WTC11 (cell line): ENCODE data around the gene BLOC1S5. TPM values are rescaled to one million over a fixed set of nuclear protein-coding genes. Genes with fewer than 3 reads are reported as not detected.

Experiments
- ATAC-seq: fragments of 200-7000 bp; cut with Tn5 transposase; 2 replicates; pipeline ENCODE4 v1.10.0; 2021; ENCODE audit warnings: mild to moderate bottlenecking, moderate library complexity
- CTCF ChIA-PET: fragments of 300-600 bp; sonication (Branson Sonifier 250); formaldehyde crosslinking; loops from one replicate; lab custom pipeline; 2021; ENCODE audit warnings: antibody characterized with exemption; lab: Charles Lee
- POLR2A ChIA-PET: fragments of 350-600 bp; sonication (Branson Sonifier 250); formaldehyde crosslinking; loops from one replicate; lab custom pipeline; 2021; ENCODE audit warnings: antibody characterized with exemption; lab: Charles Lee
- DNase-seq: peaks from one replicate; pipeline ENCODE4 v3.0.0; 2021; ENCODE audit warnings: low spot score
- H3K27ac Mint-ChIP-seq: 2 replicates; pipeline ENCODE4 v1.8.0; 2021; ENCODE audit warnings: mixed read lengths
- H3K27me3 Mint-ChIP-seq: 2 replicates; pipeline ENCODE4 v1.8.0; 2021; ENCODE audit warnings: low read depth, mild to moderate bottlenecking, moderate library complexity, mixed read lengths
- H3K36me3 Mint-ChIP-seq: 2 replicates; pipeline ENCODE4 v1.8.0; 2021; ENCODE audit warnings: mixed read lengths
- H3K4me1 Mint-ChIP-seq: 2 replicates; pipeline ENCODE4 v1.8.0; 2022; ENCODE audit warnings: mixed read lengths
- H3K4me3 Mint-ChIP-seq: 2 replicates; pipeline ENCODE4 v1.8.0; 2021; ENCODE audit warnings: mild to moderate bottlenecking, moderate library complexity, mixed read lengths
- H3K9me3 Mint-ChIP-seq: 2 replicates; pipeline ENCODE4 v1.8.0; 2021; ENCODE audit warnings: mixed read lengths
- AFF4 ChIP-seq: sonication (generic); formaldehyde crosslinking; IDR thresholded peaks from 2 replicates; pipeline ENCODE4 v1.8.1; 2023; ENCODE audit warnings: mild to moderate bottlenecking, missing genetic modification reagents, borderline replicate concordance
- CREB1 ChIP-seq: sonication (generic); formaldehyde crosslinking; IDR thresholded peaks from 2 replicates; pipeline ENCODE4 v1.8.0; 2023; ENCODE audit warnings: mild to moderate bottlenecking, missing genetic modification reagents
- FOXP1 ChIP-seq: sonication (generic); formaldehyde crosslinking; IDR thresholded peaks from 2 replicates; pipeline ENCODE4 v1.8.0; 2022; ENCODE audit warnings: missing genetic modification reagents, mild to moderate bottlenecking, moderate library complexity, borderline replicate concordance
- HMGA2 ChIP-seq: fragments of 250-450 bp; sonication (Bioruptor Pico); IDR thresholded peaks from 2 replicates; pipeline ENCODE4 v1.4.0; 2021; ENCODE audit warnings: mild to moderate bottlenecking, moderate library complexity
- HMGXB4 ChIP-seq: sonication (generic); formaldehyde crosslinking; IDR thresholded peaks from 2 replicates; pipeline ENCODE4 v1.8.1; 2023; ENCODE audit warnings: mild to moderate bottlenecking, moderate library complexity, missing genetic modification reagents
- KAT7 ChIP-seq: sonication (generic); formaldehyde crosslinking; IDR thresholded peaks from 2 replicates; pipeline ENCODE4 v1.8.1; 2023; ENCODE audit warnings: missing genetic modification reagents, mild to moderate bottlenecking, borderline replicate concordance
- NFYB ChIP-seq: sonication (generic); formaldehyde crosslinking; conservative IDR thresholded peaks from 2 replicates; pipeline ENCODE4 v1.8.0; 2022; ENCODE audit warnings: low read depth, missing genetic modification reagents
- NR1H2 ChIP-seq: sonication (generic); formaldehyde crosslinking; IDR thresholded peaks from 2 replicates; pipeline ENCODE4 v1.9.0; 2021; ENCODE audit warnings: mild to moderate bottlenecking, moderate library complexity, missing genetic modification reagents
- TEAD4 ChIP-seq: sonication (generic); formaldehyde crosslinking; IDR thresholded peaks from 2 replicates; pipeline ENCODE4 v1.8.0; 2022; ENCODE audit warnings: mild to moderate bottlenecking, missing genetic modification reagents
- USF1 ChIP-seq: sonication (generic); formaldehyde crosslinking; IDR thresholded peaks from 2 replicates; pipeline ENCODE4 v1.8.0; 2022; ENCODE audit warnings: mild to moderate bottlenecking, missing genetic modification reagents
- ZBTB43 ChIP-seq: sonication (generic); formaldehyde crosslinking; IDR thresholded peaks from 2 replicates; pipeline ENCODE4 v1.8.1; 2023; ENCODE audit warnings: mild to moderate bottlenecking, missing genetic modification reagents
- ZNF219 ChIP-seq: sonication (generic); formaldehyde crosslinking; IDR thresholded peaks from 2 replicates; pipeline ENCODE4 v1.8.0; 2023; ENCODE audit warnings: missing genetic modification reagents, mild to moderate bottlenecking, borderline replicate concordance
- ZNF281 ChIP-seq: sonication (generic); formaldehyde crosslinking; IDR thresholded peaks from 2 replicates; pipeline ENCODE4 v1.8.0; 2023; ENCODE audit warnings: mild to moderate bottlenecking, missing genetic modification reagents
- total RNA-seq: library from RNA; stranded (reverse); gene quantifications from 3 replicates; pipeline ENCODE4 v1.2.3, GENCODE V29; 2021

The BLOC1S5 gene
- total RNA-seq, 1 experiment from 2014 or later: 17.9 TPM

GRCh38 chr6:8066108-8066507, 1.9 kb upstream of the BLOC1S5 start:
- 0 out of 2 replicates have a peak, but pooled peaks have one; percentile 9 for ATAC-seq
- CTCF ChIA-PET: interaction anchor here (0.5 to 1.1 kb wide), 2 partner anchors 24 to 74 kb away, joined by 3 read pairs; no protein-coding TSS in a partner anchor
- H3K27ac Mint-ChIP-seq: no peak overlapping the region

More at GRCh38 chr6:8066108-8066507, 1.9 kb upstream of the BLOC1S5 start:
- DNase-seq: no peak
- TF ChIP-seq TEAD4 (no peak), ZBTB43 (CRISPR knock-in tag) (no peak), NFYB (CRISPR knock-in tag) (no peak), CREB1 (CRISPR knock-in tag) (no peak), NR1H2 (CRISPR knock-in tag) (no peak), ZNF281 (no peak), ZNF219 (no peak), HMGA2 (CRISPR knock-in tag) (no peak), USF1 (CRISPR knock-in tag) (no peak), AFF4 (CRISPR knock-in tag) (no peak), HMGXB4 (CRISPR knock-in tag) (no peak), FOXP1 (no peak), KAT7 (no peak)
- peaks cover 3% of the 10 kb centered on the region; the same call in 1 of the 2 replicates for H3K36me3 Mint-ChIP-seq
- H3K4me3 Mint-ChIP-seq: no peak overlapping the region
- peaks cover 32% of the 10 kb centered on the region for H3K4me1 Mint-ChIP-seq
- no peaks in the 10 kb centered on the region for H3K27me3 Mint-ChIP-seq
- POLR2A ChIA-PET: interaction anchor here (1.1 kb wide), 1 partner anchor 37 kb away, joined by 3 read pairs; the partner anchor contains the start of gene EEF1E1
- H3K9me3 Mint-ChIP-seq: no peaks in the 10 kb centered on the region
